Keratinocyte (primary cell): Measurements from ENCODE around the gene GIMAP8.
"Not testable (repeated sequence)": the region's sequence is repeated elsewhere in the genome, so short reads cannot be mapped to it uniquely, and the experiment has no call there.

Source experiments
- CTCF ChIP-seq, 3 experiments: IDR thresholded peaks in 1 of 3; conservative IDR thresholded peaks in 1 of 3; optimal IDR thresholded peaks in 1 of 3; 2 replicates in 2 of 3; 3 replicates in 1 of 3; pipeline versions ENCODE3 to v1.5.1; 2011; ENCODE audit warnings: low read length in 3 of 3, mild to moderate bottlenecking in 3 of 3, moderate library complexity in 2 of 3, control low read depth in 1 of 3, inconsistent platforms in 1 of 3; ENCODE audit not compliant: insufficient read depth in 2 of 3; ENCODE audit errors: extremely low read depth in 1 of 3
- EZH2 ChIP-seq: IDR thresholded peaks from one replicate; pipeline ENCODE4 v1.6.1; 2012; ENCODE audit warnings: inconsistent platforms, mild to moderate bottlenecking, low read length, moderate library complexity

- TF ChIP-seq CTCF (optimal IDR thresholded peaks at IDR 0.05 in 1 of 3, IDR thresholded peaks at IDR 0.05 in 1 of 3, conservative IDR thresholded peaks at IDR 0.05 in 1 of 3; ENCODE audit: extremely low read depth in 1 of 3, insufficient read depth in 2 of 3, low read length in 3 of 3); EZH2: not testable (repeated sequence)
Observed at GRCh38 chr7:150493442-150493841, 43.0 kb downstream of the GIMAP8 start.
